GM18870 (cell line): ENCODE data around the gene RFXAP.

ENCODE experiments used
- ATAC-seq: cut with Tn5 transposase; IDR thresholded peaks from one replicate; pipeline ENCODE4 v1.9.1; 2021; ENCODE audit warnings: moderate library complexity; ENCODE audit not compliant: unreplicated experiment

Gene RFXAP

GRCh38 chr13:36815062-36815461 is 4.0 kb upstream of the RFXAP start:
- no peak for ATAC-seq

- no peak for ATAC-seq
Observed at GRCh38 chr13:36817996-36818803, 822 bp upstream of the RFXAP start.

GRCh38 chr13:36819739-36820090 is 693 bp downstream of the RFXAP start:
- ATAC-seq: peak; percentile 16

- peak; percentile 73 for ATAC-seq
Observed at GRCh38 chr13:36820222-36820621, 1.2 kb downstream of the RFXAP start.

GRCh38 chr13:36822785-36823184 is 3.8 kb downstream of the RFXAP start:
- no peak for ATAC-seq

- ATAC-seq: no peak
Observed at GRCh38 chr13:36829753-36830152, 10.7 kb downstream of the RFXAP start.

- ATAC-seq: no peak
Observed at GRCh38 chr13:36831291-36831690, 12.3 kb downstream of the RFXAP start.

GRCh38 chr13:36834299-36834698 is 15.3 kb downstream of the RFXAP start:
- no peak for ATAC-seq

GRCh38 chr13:36837354-36838092 is 18.5 kb downstream of the RFXAP start:
- no peak for ATAC-seq

- no peak for ATAC-seq
Observed at GRCh38 chr13:36839281-36839680, 20.3 kb downstream of the RFXAP start.

GRCh38 chr13:36839981-36840380 is 21.0 kb downstream of the RFXAP start:
- ATAC-seq: no peak

- no peak for ATAC-seq
Observed at GRCh38 chr13:36840718-36841250, 21.8 kb downstream of the RFXAP start.

GRCh38 chr13:36841391-36841790 is 22.4 kb downstream of the RFXAP start:
- no peak for ATAC-seq

- no peak for ATAC-seq
Observed at GRCh38 chr13:36847606-36848005, 28.6 kb downstream of the RFXAP start.

- ATAC-seq: no peak
Observed at GRCh38 chr13:36848199-36848982, 29.4 kb downstream of the RFXAP start.

GRCh38 chr13:36850790-36851438 is 31.9 kb downstream of the RFXAP start:
- ATAC-seq: no peak

GRCh38 chr13:36857253-36857652 is 38.2 kb downstream of the RFXAP start:
- no peak for ATAC-seq

- ATAC-seq: peak; percentile 50
Observed at GRCh38 chr13:36858290-36858689, 39.3 kb downstream of the RFXAP start.

- ATAC-seq: no peak
Observed at GRCh38 chr13:36859259-36859658, 40.2 kb downstream of the RFXAP start.

GRCh38 chr13:36862002-36862685 is 43.1 kb downstream of the RFXAP start:
- ATAC-seq: no peak
